ENCODE measurements around the gene HBZ. TPM values are rescaled to one million over a fixed set of nuclear protein-coding genes. Genes with fewer than 3 reads are reported as not detected.

HBZ gene
- total RNA-seq, 1 experiment from 2014 or later: not detected

GRCh38 chr16:125011-125410, 27.4 kb upstream of the HBZ start:
- intact Hi-C loops (cut with micrococcal nuclease): no loop called here
- Histone ChIP-seq H4K20me1 (ENCODE audit: low read length) (no peaks in the 10 kb centered on the region), H3K27me3 (ENCODE audit: low read length) (no peaks in the 10 kb centered on the region), H3K9me2 (replicated peaks; ENCODE audit: low read length) (no peaks in the 10 kb centered on the region), H3K4me3 (ENCODE audit: low read length) (no peak overlapping the region), H3K27ac (ENCODE audit: low read length) (no peak overlapping the region), H3K9ac (ENCODE audit: low read length) (no peak overlapping the region), H3K79me2 (ENCODE audit: low read length) (peaks cover 5% of the 10 kb centered on the region; the same call in 1 of the 2 replicates), H3K4me1 (ENCODE audit: insufficient read depth, low read length) (no peaks in the 10 kb centered on the region), H3K4me2 (ENCODE audit: low read length) (no peak overlapping the region), H3K9me3 (ENCODE audit: low read length) (no peaks in the 10 kb centered on the region), H2AFZ (ENCODE audit: low read length) (no peak overlapping the region), H3K36me3 (ENCODE audit: low read depth, low read length) (no peaks in the 10 kb centered on the region), H3F3A (ENCODE audit: low read length, unreplicated experiment) (no peaks in the 10 kb centered on the region)
- ATAC-seq (no peak), DNase-seq (no peak)
- CTCF ChIA-PET: interaction anchor here (0.7 kb wide), 1 partner anchor 237 kb away, joined by 10 read pairs; no protein-coding TSS in a partner anchor
- no TSS peak for BruUV-seq (replicated peaks)
- POLR2A ChIA-PET (ENCODE audit: unreplicated experiment): no interaction called here
- TF ChIP-seq EZH2 (IDR thresholded peaks at IDR 0.05; ENCODE audit: low read length, unreplicated experiment) (no peak), EZH2phosphoT487 (IDR thresholded peaks at IDR 0.05; ENCODE audit: borderline replicate concordance, low read length) (no peak), CTCF (conservative IDR thresholded peaks at IDR 0.05; ENCODE audit: low read depth, low read length) (no peak)

GRCh38 chr16:129075-129474, 23.4 kb upstream of the HBZ start:
- Histone ChIP-seq H3K27me3 (ENCODE audit: low read length) (no peaks in the 10 kb centered on the region), H3K4me2 (ENCODE audit: low read length) (no peak overlapping the region), H3K9me2 (replicated peaks; ENCODE audit: low read length) (no peaks in the 10 kb centered on the region), H2AFZ (ENCODE audit: low read length) (no peak overlapping the region), H3K4me1 (ENCODE audit: insufficient read depth, low read length) (no peaks in the 10 kb centered on the region), H4K20me1 (ENCODE audit: low read length) (no peaks in the 10 kb centered on the region), H3K9me3 (ENCODE audit: low read length) (no peaks in the 10 kb centered on the region), H3F3A (ENCODE audit: low read length, unreplicated experiment) (no peaks in the 10 kb centered on the region), H3K27ac (ENCODE audit: low read length) (no peak overlapping the region), H3K4me3 (ENCODE audit: low read length) (no peak overlapping the region), H3K79me2 (ENCODE audit: low read length) (peaks cover 37% of the 10 kb centered on the region), H3K36me3 (ENCODE audit: low read depth, low read length) (no peaks in the 10 kb centered on the region), H3K9ac (ENCODE audit: low read length) (no peak overlapping the region)
- BruUV-seq (replicated peaks): no TSS peak
- intact Hi-C loops (cut with micrococcal nuclease): no loop called here
- DNase-seq (no peak), ATAC-seq (no peak)
- no peak for TF ChIP-seq CTCF (conservative IDR thresholded peaks at IDR 0.05; ENCODE audit: low read depth, low read length)
- TF ChIP-seq EZH2 (IDR thresholded peaks at IDR 0.05; ENCODE audit: low read length, unreplicated experiment): no peak
- TF ChIP-seq EZH2phosphoT487 (IDR thresholded peaks at IDR 0.05; ENCODE audit: borderline replicate concordance, low read length): no peak
- ChIA-PET POLR2A (ENCODE audit: unreplicated experiment) (no interaction called here), CTCF (no interaction called here)

GRCh38 chr16:130533-131173, 21.8 kb upstream of the HBZ start:
- Histone ChIP-seq H3K9ac (ENCODE audit: low read length) (no peak overlapping the region), H3K9me3 (ENCODE audit: low read length) (no peaks in the 10 kb centered on the region), H3K27ac (ENCODE audit: low read length) (no peak overlapping the region), H3F3A (ENCODE audit: low read length, unreplicated experiment) (no peaks in the 10 kb centered on the region), H3K4me1 (ENCODE audit: insufficient read depth, low read length) (no peaks in the 10 kb centered on the region), H3K9me2 (replicated peaks; ENCODE audit: low read length) (no peaks in the 10 kb centered on the region), H3K36me3 (ENCODE audit: low read depth, low read length) (no peaks in the 10 kb centered on the region), H2AFZ (ENCODE audit: low read length) (no peak overlapping the region), H4K20me1 (ENCODE audit: low read length) (no peaks in the 10 kb centered on the region), H3K4me3 (ENCODE audit: low read length) (no peak overlapping the region), H3K79me2 (ENCODE audit: low read length) (peaks cover 50% of the 10 kb centered on the region), H3K4me2 (ENCODE audit: low read length) (no peak overlapping the region), H3K27me3 (ENCODE audit: low read length) (no peaks in the 10 kb centered on the region)
- ChIA-PET CTCF (no interaction called here), POLR2A (ENCODE audit: unreplicated experiment) (no interaction called here)
- no peak for TF ChIP-seq CTCF (conservative IDR thresholded peaks at IDR 0.05; ENCODE audit: low read depth, low read length)
- no peak for TF ChIP-seq EZH2 (IDR thresholded peaks at IDR 0.05; ENCODE audit: low read length, unreplicated experiment)
- TF ChIP-seq EZH2phosphoT487 (IDR thresholded peaks at IDR 0.05; ENCODE audit: borderline replicate concordance, low read length): no peak
- ATAC-seq (no peak), DNase-seq (no peak)
- no TSS peak for BruUV-seq (replicated peaks)
- intact Hi-C loops (cut with micrococcal nuclease): no loop called here
